Body of pancreas (tissue), 4 donors: ENCODE results near the gene GOPC. TPM values are rescaled to one million over a fixed set of nuclear protein-coding genes. Genes with fewer than 3 reads are reported as not detected.

Experiments
- ATAC-seq: fragments of 150-250 bp; one replicate; pipeline ENCODE4 v1.9.1; 2016
- DNase-seq, 4 donors: peaks; one replicate each; pipeline ENCODE4 v3.0.0-alpha.2; 2019
- H3K27ac ChIP-seq, 4 donors: fragments of 200-600 bp; sonication (generic); 1 replicate in 3 of 4; 2 replicates in 1 of 4; pipeline versions ENCODE4 v1.5.1 to v1.6.1; 2016 to 2019; ENCODE audit warnings: mild to moderate bottlenecking in 1 of 4, mixed read lengths in 1 of 4, moderate library complexity in 1 of 4
- H3K27me3 ChIP-seq, 2 donors: fragments of 200-600 bp; sonication (generic); one replicate each; pipeline ENCODE4 v1.6.0; 2016; ENCODE audit warnings: mild to moderate bottlenecking in 1 of 2
- H3K36me3 ChIP-seq, 2 donors: fragments of 200-600 bp; sonication (generic); replicated peaks in 1 of 2; 2 replicates each; pipeline ENCODE4 v1.5.1; 2016; ENCODE audit warnings: low read depth in 2 of 2; ENCODE audit not compliant: insufficient read depth in 1 of 2
- H3K4me1 ChIP-seq: fragments of 200-600 bp; sonication (generic); one replicate; pipeline ENCODE4 v1.6.0; 2016
- H3K4me3 ChIP-seq, 2 donors: fragments of 200-600 bp; sonication (generic); 1 replicate in 1 of 2; 2 replicates in 1 of 2; pipeline ENCODE4 v1.5.1; 2016 to 2019
- H3K9me3 ChIP-seq, 3 donors: fragments of 200-600 bp; sonication (generic); 1 replicate in 2 of 3; 2 replicates in 1 of 3; pipeline ENCODE4 v1.5.1; 2016
- POLR2A ChIP-seq, 3 donors: fragments of 450-650 bp; IDR thresholded peaks; one replicate each; pipeline ENCODE4 v1.6.1; 2016; ENCODE audit warnings: antibody characterized with exemption in 3 of 3, mild to moderate bottlenecking in 2 of 3
- WGBS, 2 donors: methylation state at CpG; one replicate each; pipeline ENCODE4 v1.1.5; 2017; 5-methylcytosine and 5-hydroxymethylcytosine counted together
- intact Hi-C: fragments of 100-400 bp; cut with DNase I; formaldehyde crosslinking; loops from one replicate; pipeline ENCODE4 v1.15.1; 2023
- total RNA-seq, 2 donors: library from RNA; depleted of rRNA; stranded (reverse); fragments of >200 nt; gene quantifications; one replicate each; pipeline ENCODE4 v1.1.0, GENCODE V29; 2016
- TF ChIP-seq, protein P1 (sequence below), 7 experiments: fragments of 450-650 bp in 4 of 7; fragments of 200-600 bp in 3 of 7; sonication (generic) in 3 of 7; IDR thresholded peaks; one replicate each; pipeline ENCODE4 v1.5.1; 2016 to 2019; ENCODE audit warnings: antibody characterized with exemption in 7 of 7

Gene GOPC
- total RNA-seq, 2 donors from 2014 or later, result 7.9 to 16.6 TPM

GRCh38 chr6:117590447-117590846 is 11.9 kb downstream of the GOPC start:
- Histone ChIP-seq H3K4me1 (peaks cover 3% of the 10 kb centered on the region), H3K4me3 (no peak overlapping the region), H3K27ac (no peak overlapping the region), H3K27me3 (no peaks in the 10 kb centered on the region), H3K36me3 (no peaks in the 10 kb centered on the region), H3K9me3 (no peaks in the 10 kb centered on the region)
- TF ChIP-seq, protein P1, sequence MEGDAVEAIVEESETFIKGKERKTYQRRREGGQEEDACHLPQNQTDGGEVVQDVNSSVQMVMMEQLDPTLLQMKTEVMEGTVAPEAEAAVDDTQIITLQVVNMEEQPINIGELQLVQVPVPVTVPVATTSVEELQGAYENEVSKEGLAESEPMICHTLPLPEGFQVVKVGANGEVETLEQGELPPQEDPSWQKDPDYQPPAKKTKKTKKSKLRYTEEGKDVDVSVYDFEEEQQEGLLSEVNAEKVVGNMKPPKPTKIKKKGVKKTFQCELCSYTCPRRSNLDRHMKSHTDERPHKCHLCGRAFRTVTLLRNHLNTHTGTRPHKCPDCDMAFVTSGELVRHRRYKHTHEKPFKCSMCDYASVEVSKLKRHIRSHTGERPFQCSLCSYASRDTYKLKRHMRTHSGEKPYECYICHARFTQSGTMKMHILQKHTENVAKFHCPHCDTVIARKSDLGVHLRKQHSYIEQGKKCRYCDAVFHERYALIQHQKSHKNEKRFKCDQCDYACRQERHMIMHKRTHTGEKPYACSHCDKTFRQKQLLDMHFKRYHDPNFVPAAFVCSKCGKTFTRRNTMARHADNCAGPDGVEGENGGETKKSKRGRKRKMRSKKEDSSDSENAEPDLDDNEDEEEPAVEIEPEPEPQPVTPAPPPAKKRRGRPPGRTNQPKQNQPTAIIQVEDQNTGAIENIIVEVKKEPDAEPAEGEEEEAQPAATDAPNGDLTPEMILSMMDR (IDR thresholded peaks at IDR 0.05), result no peak
- TF ChIP-seq POLR2A (IDR thresholded peaks at IDR 0.05), result no peak
- intact Hi-C loops, result no loop called here
- ATAC-seq (no peak), DNase-seq (no peak)
- 91 to 96% methylated on average over 5 of the region's 5 CpGs for WGBS, 2 donors

GRCh38 chr6:117585647-117586046 is 16.7 kb downstream of the GOPC start:
- no peak for TF ChIP-seq POLR2A (IDR thresholded peaks at IDR 0.05)
- TF ChIP-seq, protein P1 (IDR thresholded peaks at IDR 0.05), result no peak
- Histone ChIP-seq H3K9me3 (no peaks in the 10 kb centered on the region), H3K36me3 (no peaks in the 10 kb centered on the region), H3K27me3 (no peaks in the 10 kb centered on the region), H3K4me1 (no peaks in the 10 kb centered on the region), H3K27ac (no peak overlapping the region), H3K4me3 (no peak overlapping the region)
- intact Hi-C loops, result no loop called here
- ATAC-seq (no peak), DNase-seq (no peak)

- 60 to 65% methylated on average over 4 of the region's 4 CpGs for WGBS, 2 donors
- intact Hi-C loops, result no loop called here
- Histone ChIP-seq H3K9me3 (no peaks in the 10 kb centered on the region), H3K27ac (no peak overlapping the region), H3K4me3 (no peak overlapping the region), H3K27me3 (no peaks in the 10 kb centered on the region), H3K36me3 (peaks cover 0 to 7% of the 10 kb centered on the region in 2 donors), H3K4me1 (no peaks in the 10 kb centered on the region)
- ATAC-seq (no peak), DNase-seq (no peak)
- TF ChIP-seq, protein P1 (IDR thresholded peaks at IDR 0.05), result no peak
- TF ChIP-seq POLR2A (IDR thresholded peaks at IDR 0.05), result no peak
These were observed 28.1 kb downstream of the GOPC start for GRCh38 chr6:117574198-117574597.

DNA sequence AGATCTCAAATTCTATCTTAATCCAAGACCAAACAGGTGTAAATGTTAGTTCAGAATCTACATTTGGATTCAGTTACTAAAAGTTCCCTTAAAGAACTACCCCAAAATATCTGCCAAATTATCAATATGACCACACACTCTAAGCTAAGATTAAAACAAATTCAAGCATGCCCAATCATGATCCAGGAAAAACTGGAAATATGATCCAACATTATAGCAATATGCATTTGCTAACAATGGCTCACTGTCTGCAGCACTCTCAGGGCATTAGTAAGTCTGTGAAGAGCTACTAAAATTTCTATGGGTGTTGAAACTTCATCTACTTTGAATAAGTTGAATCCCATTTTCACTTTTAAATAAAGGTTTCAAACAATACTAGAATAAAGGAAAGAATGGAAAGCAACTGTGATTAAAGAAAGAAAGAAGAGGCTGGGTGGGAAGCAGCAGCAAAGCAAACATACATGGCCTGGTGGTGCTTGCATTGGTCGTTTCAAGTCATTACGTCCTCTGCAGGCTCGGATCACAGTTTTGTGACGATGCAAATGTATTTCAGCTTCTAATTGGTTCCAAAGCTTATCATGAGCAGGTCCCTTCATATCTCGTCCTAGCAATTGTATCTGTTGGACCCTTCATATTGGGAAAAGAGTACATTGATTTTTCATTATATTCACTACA is 29.2 kb downstream of the GOPC start:
- Histone ChIP-seq H3K27me3 (no peaks in the 10 kb centered on the region), H3K36me3 (peaks cover 0 to 5% of the 10 kb centered on the region in 2 donors)

More for the DNA sequence above, 29.2 kb downstream of the GOPC start:
- intact Hi-C loops, result no loop called here
- Histone ChIP-seq H3K9me3 (no peaks in the 10 kb centered on the region), H3K4me3 (no peak overlapping the region), H3K27ac (no peak overlapping the region), H3K4me1 (no peaks in the 10 kb centered on the region)
- DNase-seq (no peak), ATAC-seq (no peak)
- WGBS, 2 donors, result 85 to 90% methylated on average over 5 of the region's 5 CpGs
- TF ChIP-seq, protein P1 (IDR thresholded peaks at IDR 0.05), result no peak
- TF ChIP-seq POLR2A (IDR thresholded peaks at IDR 0.05), result no peak
